H9 (cell line): ENCODE data around the gene KLHL21. TPM values are rescaled to one million over a fixed set of nuclear protein-coding genes. Genes with fewer than 3 reads are reported as not detected.

Experiments used
- DNase-seq: peaks from one replicate; pipeline ENCODE4 v3.0.0-alpha.2; 2017
- H2AFZ ChIP-seq: one replicate; pipeline ENCODE4 v1.6.1; 2013; ENCODE audit warnings: mild to moderate bottlenecking, low read length, control low read depth, moderate library complexity
- H2AK5ac ChIP-seq: 2 replicates; pipeline ENCODE4 v1.6.1; 2013; ENCODE audit warnings: low read length, control low read depth, mixed read lengths; ENCODE audit not compliant: insufficient read length
- H2BK120ac ChIP-seq: one replicate; pipeline ENCODE4 v1.6.1; 2013; ENCODE audit warnings: low read depth, mild to moderate bottlenecking, low read length, control low read depth, inconsistent platforms; ENCODE audit not compliant: poor library complexity, severe bottlenecking
- H2BK12ac ChIP-seq: 2 replicates; pipeline ENCODE4 v1.6.1; 2013; ENCODE audit warnings: low read length, control low read depth, mixed read lengths, low read depth; ENCODE audit not compliant: insufficient read length
- H2BK15ac ChIP-seq: 2 replicates; pipeline ENCODE4 v1.6.1; 2013; ENCODE audit warnings: low read depth, low read length, control low read depth
- H2BK20ac ChIP-seq: one replicate; pipeline ENCODE4 v1.6.1; 2013; ENCODE audit warnings: low read depth, mild to moderate bottlenecking, low read length, control low read depth, inconsistent platforms; ENCODE audit not compliant: poor library complexity, severe bottlenecking
- H2BK5ac ChIP-seq: 2 replicates; pipeline ENCODE4 v1.6.1; 2013; ENCODE audit warnings: low read length, control low read depth, mixed read lengths; ENCODE audit not compliant: insufficient read length
- H3K14ac ChIP-seq: 2 replicates; pipeline ENCODE4 v1.6.1; 2013; ENCODE audit warnings: low read length, control low read depth; ENCODE audit not compliant: insufficient read depth
- H3K18ac ChIP-seq: 2 replicates; pipeline ENCODE4 v1.6.1; 2013; ENCODE audit warnings: low read depth, mild to moderate bottlenecking, mixed read lengths, low read length, control low read depth; ENCODE audit not compliant: insufficient read length
- H3K23ac ChIP-seq: 2 replicates; pipeline ENCODE4 v1.6.1; 2013; ENCODE audit warnings: low read length, control low read depth, mixed read lengths, low read depth; ENCODE audit not compliant: insufficient read length
- H3K23me2 ChIP-seq: 2 replicates; pipeline ENCODE4 v1.6.1; 2013; ENCODE audit warnings: low read depth, mild to moderate bottlenecking, mixed read lengths, low read length, control low read depth; ENCODE audit not compliant: insufficient read length, poor library complexity, severe bottlenecking
- H3K27ac ChIP-seq: 2 replicates; pipeline ENCODE4 v1.5.1; 2013; ENCODE audit warnings: low read length, control low read depth, mixed read lengths, low read depth; ENCODE audit not compliant: insufficient read length
- H3K27me3 ChIP-seq: 2 replicates; pipeline ENCODE4 v1.6.1; 2013; ENCODE audit warnings: low read length, control low read depth, inconsistent platforms; ENCODE audit not compliant: insufficient read depth
- H3K4ac ChIP-seq: 2 replicates; pipeline ENCODE4 v1.6.1; 2013; ENCODE audit warnings: low read depth, mild to moderate bottlenecking, control low read depth, inconsistent platforms, low read length, moderate library complexity
- H3K4me1 ChIP-seq: 2 replicates; pipeline ENCODE4 v1.6.1; 2013; ENCODE audit warnings: low read length, control low read depth, inconsistent platforms; ENCODE audit not compliant: insufficient read depth
- H3K4me2 ChIP-seq: 2 replicates; pipeline ENCODE4 v1.6.1; 2013; ENCODE audit warnings: low read length, control low read depth, mixed read lengths; ENCODE audit not compliant: insufficient read length, insufficient read depth
- H3K56ac ChIP-seq: 2 replicates; pipeline ENCODE4 v1.6.1; 2013; ENCODE audit warnings: low read depth, mild to moderate bottlenecking, mixed read lengths, low read length, control low read depth; ENCODE audit not compliant: insufficient read length
- H3K79me1 ChIP-seq: 2 replicates; pipeline ENCODE4 v1.6.1; 2013; ENCODE audit warnings: low read depth, mild to moderate bottlenecking, moderate library complexity, low read length, control low read depth, inconsistent platforms; ENCODE audit not compliant: insufficient read depth, poor library complexity, severe bottlenecking
- H3K79me2 ChIP-seq: 2 replicates; pipeline ENCODE4 v1.6.1; 2013; ENCODE audit warnings: low read length, control low read depth, inconsistent platforms; ENCODE audit not compliant: insufficient read depth
- H3K9ac ChIP-seq: 2 replicates; pipeline ENCODE4 v1.6.1; 2013; ENCODE audit warnings: low read length, control low read depth, mixed read lengths; ENCODE audit not compliant: insufficient read length; ENCODE audit errors: extremely low read depth
- H3K9me3 ChIP-seq: one replicate; pipeline ENCODE4 v1.6.1; 2013; ENCODE audit warnings: low read depth, low read length, inconsistent platforms; ENCODE audit not compliant: control insufficient read depth
- H3T11ph ChIP-seq: one replicate; pipeline ENCODE4 v1.6.1; 2013; ENCODE audit warnings: mild to moderate bottlenecking, low read length, control low read depth, inconsistent platforms
- H4K20me1 ChIP-seq: one replicate; pipeline ENCODE4 v1.6.1; 2013; ENCODE audit not compliant: control insufficient read depth, insufficient read length, insufficient read depth
- H4K5ac ChIP-seq: 2 replicates; pipeline ENCODE4 v1.6.1; 2013; ENCODE audit warnings: low read depth, mild to moderate bottlenecking, mixed read lengths, low read length, control low read depth; ENCODE audit not compliant: insufficient read length
- H4K8ac ChIP-seq: replicated peaks from 2 replicates; pipeline ENCODE4 v1.6.1; 2013; ENCODE audit warnings: low read length, control low read depth, mixed read lengths, low read depth; ENCODE audit not compliant: insufficient read length
- H4K91ac ChIP-seq: 2 replicates; pipeline ENCODE4 v1.6.1; 2013; ENCODE audit warnings: low read depth, mild to moderate bottlenecking, moderate library complexity, mixed read lengths, low read length, control low read depth; ENCODE audit not compliant: insufficient read length
- H3K27ac Mint-ChIP-seq, 3 experiments: 2 replicates in 2 of 3; 3 replicates in 1 of 3; pipeline ENCODE4 v1.8.0; 2020 to 2021; ENCODE audit warnings: mixed read lengths in 3 of 3, mild to moderate bottlenecking in 1 of 3, moderate library complexity in 1 of 3
- H3K27me3 Mint-ChIP-seq: 2 replicates; pipeline ENCODE4 v1.8.0; 2021; ENCODE audit warnings: low read depth, mild to moderate bottlenecking, moderate library complexity, mixed read lengths
- H3K36me3 Mint-ChIP-seq, 3 experiments: 2 replicates in 2 of 3; 3 replicates in 1 of 3; pipeline ENCODE4 v1.8.0; 2020 to 2021; ENCODE audit warnings: low read depth in 3 of 3, mixed read lengths in 3 of 3; ENCODE audit not compliant: insufficient read depth in 1 of 3
- H3K4me1 Mint-ChIP-seq, 2 experiments: 2 replicates each; pipeline ENCODE4 v1.8.0; 2020; ENCODE audit warnings: mixed read lengths in 2 of 2
- H3K4me3 Mint-ChIP-seq, 2 experiments: 2 replicates in 1 of 2; 3 replicates in 1 of 2; pipeline ENCODE4 v1.8.0; 2020 to 2021; ENCODE audit warnings: mild to moderate bottlenecking in 2 of 2, mixed read lengths in 2 of 2, moderate library complexity in 1 of 2
- H3K9me3 Mint-ChIP-seq, 2 experiments: 2 replicates in 1 of 2; 3 replicates in 1 of 2; pipeline ENCODE4 v1.8.0; 2020; ENCODE audit warnings: mild to moderate bottlenecking in 2 of 2, mixed read lengths in 2 of 2, moderate library complexity in 1 of 2
- WGBS: extraction: QIAGEN DNeasy Blood & Tissue Kit; methylation state at CpG from one replicate; pipeline ENCODE4 v1.1.7; 2013; ENCODE audit warnings: missing lambda C conversion rate, low lambda C conversion rate, mixed read lengths; ENCODE audit not compliant: insufficient read length; ENCODE audit errors: extremely low coverage; 5-methylcytosine and 5-hydroxymethylcytosine counted together
- total RNA-seq: library from RNA; stranded (reverse); gene quantifications from 2 replicates; pipeline ENCODE4 v1.2.1, GENCODE V29; 2021
- TF ChIP-seq, protein P1 (sequence below): fragments of 200-600 bp; sonication (generic); conservative IDR thresholded peaks from 3 replicates; pipeline ENCODE4 v1.8.0; 2021; ENCODE audit warnings: antibody characterized with exemption, mild to moderate bottlenecking

Gene KLHL21
- total RNA-seq, 1 experiment from 2014 or later = 31.9 TPM

DNA sequence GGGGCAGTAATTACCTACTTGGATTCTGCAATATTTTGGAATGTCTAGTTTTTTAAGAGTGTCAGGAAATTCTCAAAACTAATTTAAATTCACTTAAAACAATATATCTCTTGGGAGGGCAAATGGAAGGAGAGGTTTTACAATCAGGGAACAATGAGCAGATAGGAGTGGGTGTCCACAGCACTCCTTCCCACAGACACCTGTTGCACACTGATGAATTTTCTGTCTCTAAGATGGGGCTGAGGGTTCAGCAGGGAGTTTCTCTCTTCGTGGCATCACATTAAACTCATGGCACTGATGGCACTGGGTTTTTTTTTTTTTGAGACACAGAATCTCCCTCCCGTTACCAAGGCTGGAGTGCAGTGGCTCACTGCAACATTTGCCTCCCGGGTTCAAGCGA is 16.4 kb upstream of the KLHL21 start:
- no peak overlapping the region for H3K9ac ChIP-seq
- Mint-ChIP-seq H3K4me1 (peaks cover 16 to 18% of the 10 kb centered on the region in 2 experiments), H3K36me3 (peaks cover 28 to 78% (median 68%) of the 10 kb centered on the region in 3 experiments), H3K9me3 (no peaks in the 10 kb centered on the region), H3K27ac (0 out of 7 replicates have a peak overlapping the region, but pooled peaks of 1 of the 3 experiments have one; percentile 50), H3K4me3 (no peak overlapping the region), H3K27me3 (no peaks in the 10 kb centered on the region)
- peaks cover 15% of the 10 kb centered on the region for H3K79me1 ChIP-seq
- H2AK5ac ChIP-seq = no peak overlapping the region
- no peak overlapping the region for H4K8ac ChIP-seq
- H2BK120ac ChIP-seq = no peak overlapping the region
- no CpG with 5 or more reads among the region's 4 CpGs for WGBS
- no peak overlapping the region for H3K56ac ChIP-seq
- no peak overlapping the region for H3K14ac ChIP-seq
- H2BK12ac ChIP-seq = no peak overlapping the region
- H3K9me3 ChIP-seq = no peaks in the 10 kb centered on the region
- no peak overlapping the region for H2AFZ ChIP-seq
- H3K27ac ChIP-seq = no peak overlapping the region
- H4K20me1 ChIP-seq = peaks cover 2% of the 10 kb centered on the region
- H3K18ac ChIP-seq = no peak overlapping the region
- no peak overlapping the region for H2BK20ac ChIP-seq
- H3K79me2 ChIP-seq = peaks cover 18% of the 10 kb centered on the region; the same call in 1 of the 2 replicates
- H3K23me2 ChIP-seq = peaks cover 8% of the 10 kb centered on the region
- H4K91ac ChIP-seq = no peak overlapping the region
- no peak overlapping the region for H2BK15ac ChIP-seq
- TF ChIP-seq, protein P1, sequence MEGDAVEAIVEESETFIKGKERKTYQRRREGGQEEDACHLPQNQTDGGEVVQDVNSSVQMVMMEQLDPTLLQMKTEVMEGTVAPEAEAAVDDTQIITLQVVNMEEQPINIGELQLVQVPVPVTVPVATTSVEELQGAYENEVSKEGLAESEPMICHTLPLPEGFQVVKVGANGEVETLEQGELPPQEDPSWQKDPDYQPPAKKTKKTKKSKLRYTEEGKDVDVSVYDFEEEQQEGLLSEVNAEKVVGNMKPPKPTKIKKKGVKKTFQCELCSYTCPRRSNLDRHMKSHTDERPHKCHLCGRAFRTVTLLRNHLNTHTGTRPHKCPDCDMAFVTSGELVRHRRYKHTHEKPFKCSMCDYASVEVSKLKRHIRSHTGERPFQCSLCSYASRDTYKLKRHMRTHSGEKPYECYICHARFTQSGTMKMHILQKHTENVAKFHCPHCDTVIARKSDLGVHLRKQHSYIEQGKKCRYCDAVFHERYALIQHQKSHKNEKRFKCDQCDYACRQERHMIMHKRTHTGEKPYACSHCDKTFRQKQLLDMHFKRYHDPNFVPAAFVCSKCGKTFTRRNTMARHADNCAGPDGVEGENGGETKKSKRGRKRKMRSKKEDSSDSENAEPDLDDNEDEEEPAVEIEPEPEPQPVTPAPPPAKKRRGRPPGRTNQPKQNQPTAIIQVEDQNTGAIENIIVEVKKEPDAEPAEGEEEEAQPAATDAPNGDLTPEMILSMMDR = no peak
- no peak overlapping the region for H3K23ac ChIP-seq
- no peak for DNase-seq
- H3T11ph ChIP-seq = no peak overlapping the region
- no peaks in the 10 kb centered on the region for H3K27me3 ChIP-seq
- no peak overlapping the region for H3K4ac ChIP-seq
- no peaks in the 10 kb centered on the region for H3K4me1 ChIP-seq
- H3K4me2 ChIP-seq = no peak overlapping the region
- H4K5ac ChIP-seq = no peak overlapping the region
- no peak overlapping the region for H2BK5ac ChIP-seq
